GM19043 (cell line): ENCODE measurements around the gene FECH.

ENCODE experiments used
- ATAC-seq: cut with Tn5 transposase; IDR thresholded peaks from one replicate; pipeline ENCODE4 v1.9.1; 2021; ENCODE audit warnings: low read depth; ENCODE audit not compliant: unreplicated experiment

FECH gene

GRCh38 chr18:57583297-57583835, 3.1 kb downstream of the FECH start:
- ATAC-seq: no peak

GRCh38 chr18:57581301-57581934, 5.1 kb downstream of the FECH start:
- ATAC-seq: peak; percentile 94

- no peak for ATAC-seq
Measured at GRCh38 chr18:57579934-57580333, 6.6 kb downstream of the FECH start.

GRCh38 chr18:57576316-57576715, 10.2 kb downstream of the FECH start:
- no peak for ATAC-seq

GRCh38 chr18:57575542-57575941, 11.0 kb downstream of the FECH start:
- no peak for ATAC-seq

- ATAC-seq: no peak
Measured at GRCh38 chr18:57574866-57575265, 11.6 kb downstream of the FECH start.

- no peak for ATAC-seq
Measured at GRCh38 chr18:57570162-57570561, 16.3 kb downstream of the FECH start.

GRCh38 chr18:57569133-57569532, 17.4 kb downstream of the FECH start:
- no peak for ATAC-seq

GRCh38 chr18:57561728-57562423, 24.6 kb downstream of the FECH start:
- ATAC-seq: peak; percentile 62

GRCh38 chr18:57561261-57561660, 25.2 kb downstream of the FECH start:
- ATAC-seq: no peak

GRCh38 chr18:57559314-57559713, 27.2 kb downstream of the FECH start:
- no peak for ATAC-seq

- no peak for ATAC-seq
Measured at GRCh38 chr18:57555134-57555533, 31.4 kb downstream of the FECH start.

GRCh38 chr18:57550510-57550909, 36.0 kb downstream of the FECH start:
- ATAC-seq: no peak

GRCh38 chr18:57547260-57547659, 39.2 kb downstream of the FECH start:
- no peak for ATAC-seq

- peak; percentile 92 for ATAC-seq
Measured at GRCh38 chr18:57544936-57545660, 41.4 kb downstream of the FECH start.

GRCh38 chr18:57543560-57543959, 42.9 kb downstream of the FECH start:
- no peak for ATAC-seq

GRCh38 chr18:57542812-57543427, 43.6 kb downstream of the FECH start:
- no peak for ATAC-seq

- ATAC-seq: no peak
Measured at GRCh38 chr18:57542126-57542525, 44.4 kb downstream of the FECH start.

GRCh38 chr18:57539702-57540101, 46.8 kb downstream of the FECH start:
- no peak for ATAC-seq

- ATAC-seq: no peak
Measured at GRCh38 chr18:57538614-57539013, 47.9 kb downstream of the FECH start.

GRCh38 chr18:57534511-57534909, 52.0 kb downstream of the FECH start:
- no peak for ATAC-seq
